HG03097 (cell line): ENCODE measurements around the gene ENOX2.
"Not testable (repeated sequence)": the region's sequence is repeated elsewhere in the genome, so short reads cannot be mapped to it uniquely, and the experiment has no call there.

Source experiments
- ATAC-seq: cut with Tn5 transposase; IDR thresholded peaks from one replicate; pipeline ENCODE4 v1.9.1; 2021; ENCODE audit not compliant: unreplicated experiment, low FRiP score

The ENOX2 gene

GRCh38 chrX:130902783-130903613, at the start of gene ENOX2:
ENOX2 (minus strand) TSS chrX:130903209; CDS start chrX:130703216, 199,993 bp downstream.
- ATAC-seq = peak; percentile 95

GRCh38 chrX:130952266-130953043, 49.4 kb upstream of the ENOX2 start:
- ATAC-seq = no peak

- no peak for ATAC-seq
Observed at GRCh38 chrX:130944230-130944629, 41.2 kb upstream of the ENOX2 start.

- ATAC-seq = no peak
Observed at GRCh38 chrX:130937101-130937500, 34.1 kb upstream of the ENOX2 start.

- no peak for ATAC-seq
Observed at GRCh38 chrX:130933358-130933757, 30.3 kb upstream of the ENOX2 start.

GRCh38 chrX:130920405-130920804, 17.4 kb upstream of the ENOX2 start:
- ATAC-seq = not testable (repeated sequence)

- not testable (repeated sequence) for ATAC-seq
Observed at GRCh38 chrX:130919676-130920075, 16.7 kb upstream of the ENOX2 start.

- ATAC-seq = not testable (repeated sequence)
Observed at GRCh38 chrX:130918498-130918897, 15.5 kb upstream of the ENOX2 start.

- ATAC-seq = peak; percentile 67
Observed at GRCh38 chrX:130916636-130917422, 13.8 kb upstream of the ENOX2 start.

- no peak for ATAC-seq
Observed at GRCh38 chrX:130915302-130915701, 12.3 kb upstream of the ENOX2 start.

- ATAC-seq = no peak
Observed at GRCh38 chrX:130909469-130910136, 6.6 kb upstream of the ENOX2 start.

- no peak for ATAC-seq
Observed at GRCh38 chrX:130906776-130907175, 3.8 kb upstream of the ENOX2 start.

GRCh38 chrX:130902446-130902782, 595 bp downstream of the ENOX2 start:
- ATAC-seq = no peak

GRCh38 chrX:130896802-130897501, 6.1 kb downstream of the ENOX2 start:
- no peak for ATAC-seq

- no peak for ATAC-seq
Observed at GRCh38 chrX:130896026-130896425, 7.0 kb downstream of the ENOX2 start.

GRCh38 chrX:130895299-130895698, 7.7 kb downstream of the ENOX2 start:
- no peak for ATAC-seq

GRCh38 chrX:130893356-130894085, 9.5 kb downstream of the ENOX2 start:
- no peak for ATAC-seq

- ATAC-seq = no peak
Observed at GRCh38 chrX:130887376-130887775, 15.6 kb downstream of the ENOX2 start.

GRCh38 chrX:130885996-130886395, 17.0 kb downstream of the ENOX2 start:
- no peak for ATAC-seq
